Astrocyte (in vitro differentiated cells and primary cell): ENCODE data around the gene NME4. TPM values are rescaled to one million over a fixed set of nuclear protein-coding genes. Genes with fewer than 3 reads are reported as not detected.

Source experiments
- DNase-seq: peaks from one replicate; pipeline ENCODE4 v3.0.0-alpha.2; 2010; ENCODE audit warnings: low read depth
- FAIRE-seq: peaks from 2 replicates; lab custom pipeline; 2011; peaks lifted over from hg19 to GRCh38; lab: Jason Lieb, UNC
- H2AFZ ChIP-seq: 2 replicates; pipeline ENCODE4 v1.6.0; 2012; ENCODE audit warnings: low read depth, low read length, inconsistent platforms
- H3K27ac ChIP-seq: 2 replicates; pipeline ENCODE4 v1.5.1; 2011; ENCODE audit warnings: low read depth, low read length, inconsistent platforms
- H3K27me3 ChIP-seq: 2 replicates; pipeline ENCODE4 v1.6.0; 2011; ENCODE audit warnings: low read length, inconsistent platforms; ENCODE audit not compliant: insufficient read depth
- H3K36me3 ChIP-seq: 2 replicates; pipeline ENCODE4 v1.5.1; 2011; ENCODE audit warnings: low read length, inconsistent platforms; ENCODE audit not compliant: insufficient read depth
- H3K4me1 ChIP-seq: 2 replicates; pipeline ENCODE4 v1.5.1; 2011; ENCODE audit warnings: low read length, inconsistent platforms; ENCODE audit not compliant: insufficient read depth
- H3K4me2 ChIP-seq: 2 replicates; pipeline ENCODE4 v1.6.0; 2012; ENCODE audit warnings: low read length, inconsistent platforms
- H3K4me3 ChIP-seq: 2 replicates; pipeline ENCODE4 v1.5.1; 2011; ENCODE audit warnings: low read depth, mild to moderate bottlenecking, low read length, inconsistent platforms; ENCODE audit not compliant: insufficient read depth
- H3K79me2 ChIP-seq: 2 replicates; pipeline ENCODE4 v1.6.0; 2012; ENCODE audit warnings: mild to moderate bottlenecking, low read length, inconsistent platforms; ENCODE audit not compliant: insufficient read depth
- H3K9ac ChIP-seq: 2 replicates; pipeline ENCODE4 v1.6.0; 2012; ENCODE audit warnings: mild to moderate bottlenecking, low read length, inconsistent platforms
- H3K9me3 ChIP-seq: 2 replicates; pipeline ENCODE4 v1.5.1; 2012; ENCODE audit warnings: low read depth, mild to moderate bottlenecking, low read length, inconsistent platforms; ENCODE audit not compliant: insufficient read depth
- H4K20me1 ChIP-seq: 2 replicates; pipeline ENCODE4 v1.6.0; 2012; ENCODE audit warnings: low read length, inconsistent platforms; ENCODE audit not compliant: insufficient read depth
- H3K27ac Mint-ChIP-seq: one replicate; pipeline ENCODE4 v1.8.0; 2021; ENCODE audit warnings: mild to moderate bottlenecking, mixed read lengths; ENCODE audit not compliant: unreplicated experiment
- H3K27me3 Mint-ChIP-seq: one replicate; pipeline ENCODE4 v1.8.0; 2021; ENCODE audit warnings: low read depth, mixed read lengths; ENCODE audit not compliant: unreplicated experiment
- H3K36me3 Mint-ChIP-seq: one replicate; pipeline ENCODE4 v1.8.0; 2021; ENCODE audit warnings: low read depth, mixed read lengths; ENCODE audit not compliant: unreplicated experiment
- H3K4me1 Mint-ChIP-seq: one replicate; pipeline ENCODE4 v1.8.0; 2021; ENCODE audit warnings: low read depth, mixed read lengths; ENCODE audit not compliant: unreplicated experiment
- H3K4me3 Mint-ChIP-seq: one replicate; pipeline ENCODE4 v1.8.0; 2021; ENCODE audit warnings: mild to moderate bottlenecking, moderate library complexity, mixed read lengths; ENCODE audit not compliant: unreplicated experiment
- H3K9me3 Mint-ChIP-seq: one replicate; pipeline ENCODE4 v1.8.0; 2021; ENCODE audit warnings: mild to moderate bottlenecking, mixed read lengths; ENCODE audit not compliant: unreplicated experiment
- EZH2 ChIP-seq: IDR thresholded peaks from 2 replicates; pipeline ENCODE4 v1.6.1; 2012; ENCODE audit warnings: mild to moderate bottlenecking, low read length, inconsistent platforms; ENCODE audit not compliant: insufficient read depth
- total RNA-seq: library from RNA; stranded (reverse); gene quantifications from 2 replicates; pipeline ENCODE4 v1.2.1, GENCODE V29; 2021
- TF ChIP-seq, protein P1 (sequence below): IDR thresholded peaks from 2 replicates; pipeline ENCODE4 v1.5.1; 2011; ENCODE audit warnings: low read depth, mild to moderate bottlenecking, inconsistent platforms, low read length, moderate library complexity; ENCODE audit not compliant: insufficient read depth

The NME4 gene
- total RNA-seq, 1 donor from 2014 or later = 268 TPM

DNA sequence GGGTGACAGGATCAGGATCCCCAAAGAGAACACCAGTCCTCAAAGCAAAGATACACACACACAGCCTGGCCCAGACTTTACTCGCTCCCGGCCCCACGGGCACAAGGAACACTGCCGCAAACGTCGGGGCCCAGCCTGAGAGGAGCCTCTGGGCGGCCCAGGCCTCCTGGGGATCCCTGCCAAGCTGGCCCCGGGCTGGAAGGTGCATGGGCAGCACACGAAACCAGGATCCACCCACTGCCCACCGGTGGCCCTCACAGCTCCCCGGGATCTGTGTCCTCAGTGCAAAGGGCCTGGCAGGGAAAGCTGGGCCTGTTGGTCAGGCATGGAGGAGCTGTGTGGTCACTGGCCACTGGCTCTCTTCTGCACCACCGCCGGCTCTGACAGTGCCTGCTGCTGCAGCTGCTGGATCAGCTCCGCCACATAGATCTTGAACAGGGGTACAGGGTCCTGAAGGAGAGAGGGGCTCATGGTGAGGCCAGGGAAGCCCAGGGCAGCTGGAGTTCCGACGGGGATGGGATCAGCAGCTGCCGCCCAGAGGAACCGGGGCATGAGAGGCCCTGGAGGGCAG lies 29.6 kb upstream of the NME4 start:
- peaks cover 9% of the 10 kb centered on the region for H3K4me1 Mint-ChIP-seq
- H3K9me3 Mint-ChIP-seq = no peaks in the 10 kb centered on the region
- H3K27me3 Mint-ChIP-seq = no peaks in the 10 kb centered on the region
- Histone ChIP-seq H3K9ac (no peak overlapping the region), H3K27ac (no peak overlapping the region), H3K4me2 (no peak overlapping the region), H3K4me3 (no peak overlapping the region), H4K20me1 (peaks cover 11% of the 10 kb centered on the region), H3K79me2 (no peaks in the 10 kb centered on the region), H3K9me3 (no peaks in the 10 kb centered on the region), H3K36me3 (no peaks in the 10 kb centered on the region), H2AFZ (no peak overlapping the region), H3K27me3 (no peaks in the 10 kb centered on the region), H3K4me1 (peaks cover 8% of the 10 kb centered on the region)
- H3K27ac Mint-ChIP-seq = peak overlapping the region; percentile 36
- peaks cover 2% of the 10 kb centered on the region for H3K36me3 Mint-ChIP-seq
- DNase-seq (no peak), FAIRE-seq (no peak)
- TF ChIP-seq, protein P1, sequence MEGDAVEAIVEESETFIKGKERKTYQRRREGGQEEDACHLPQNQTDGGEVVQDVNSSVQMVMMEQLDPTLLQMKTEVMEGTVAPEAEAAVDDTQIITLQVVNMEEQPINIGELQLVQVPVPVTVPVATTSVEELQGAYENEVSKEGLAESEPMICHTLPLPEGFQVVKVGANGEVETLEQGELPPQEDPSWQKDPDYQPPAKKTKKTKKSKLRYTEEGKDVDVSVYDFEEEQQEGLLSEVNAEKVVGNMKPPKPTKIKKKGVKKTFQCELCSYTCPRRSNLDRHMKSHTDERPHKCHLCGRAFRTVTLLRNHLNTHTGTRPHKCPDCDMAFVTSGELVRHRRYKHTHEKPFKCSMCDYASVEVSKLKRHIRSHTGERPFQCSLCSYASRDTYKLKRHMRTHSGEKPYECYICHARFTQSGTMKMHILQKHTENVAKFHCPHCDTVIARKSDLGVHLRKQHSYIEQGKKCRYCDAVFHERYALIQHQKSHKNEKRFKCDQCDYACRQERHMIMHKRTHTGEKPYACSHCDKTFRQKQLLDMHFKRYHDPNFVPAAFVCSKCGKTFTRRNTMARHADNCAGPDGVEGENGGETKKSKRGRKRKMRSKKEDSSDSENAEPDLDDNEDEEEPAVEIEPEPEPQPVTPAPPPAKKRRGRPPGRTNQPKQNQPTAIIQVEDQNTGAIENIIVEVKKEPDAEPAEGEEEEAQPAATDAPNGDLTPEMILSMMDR = no peak
- no peak for TF ChIP-seq EZH2
- no peak overlapping the region for H3K4me3 Mint-ChIP-seq

DNA sequence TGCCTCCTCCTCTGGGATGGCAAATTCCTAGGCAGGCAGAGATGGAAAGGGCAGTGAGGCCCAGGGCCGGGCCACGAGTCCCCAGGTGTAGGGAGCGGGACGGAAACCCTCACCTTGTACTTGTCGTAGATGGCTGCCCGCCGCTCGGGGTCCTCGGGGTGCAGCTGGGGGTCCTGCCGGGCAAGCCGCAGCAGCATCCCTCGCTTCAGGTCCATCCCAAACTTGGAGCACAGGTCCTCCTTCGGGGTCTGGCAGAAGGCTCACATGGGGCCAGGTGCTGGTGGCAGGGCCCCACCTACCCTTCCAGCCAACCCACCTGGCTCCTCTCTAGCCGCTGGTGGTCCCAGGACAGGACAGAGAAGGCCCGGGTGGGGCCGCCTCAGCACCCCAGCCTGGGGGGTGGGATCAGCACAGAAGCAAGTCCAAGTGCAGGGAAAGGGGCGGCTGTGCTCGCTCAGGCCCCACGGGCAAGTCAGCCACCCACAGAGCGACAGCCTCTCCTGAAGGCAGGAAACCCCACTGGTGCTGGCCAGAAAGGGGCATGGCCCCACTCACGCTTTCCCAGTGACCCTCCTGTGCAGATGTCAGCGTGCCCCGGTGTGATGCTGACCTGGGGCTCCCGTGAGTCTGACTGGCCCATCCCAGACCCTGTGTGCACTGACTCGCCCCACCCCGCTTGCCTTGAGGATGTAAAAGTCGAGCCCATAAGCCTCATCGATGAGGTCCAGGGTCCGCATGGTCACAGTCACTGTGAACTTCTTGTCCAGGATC lies 28.4 kb upstream of the NME4 start:
- H3K4me3 ChIP-seq = no peak overlapping the region
- DNase-seq = no peak
- Mint-ChIP-seq H3K4me3 (no peak overlapping the region), H3K36me3 (peaks cover 2% of the 10 kb centered on the region), H3K27me3 (no peaks in the 10 kb centered on the region), H3K9me3 (no peaks in the 10 kb centered on the region), H3K27ac (no peak overlapping the region), H3K4me1 (peaks cover 9% of the 10 kb centered on the region)
- H3K79me2 ChIP-seq = no peaks in the 10 kb centered on the region
- no peak overlapping the region for H2AFZ ChIP-seq
- peaks cover 8% of the 10 kb centered on the region for H3K4me1 ChIP-seq
- peaks cover 11% of the 10 kb centered on the region for H4K20me1 ChIP-seq
- no peak overlapping the region for H3K4me2 ChIP-seq
- H3K27ac ChIP-seq = no peak overlapping the region
- no peaks in the 10 kb centered on the region for H3K36me3 ChIP-seq
- TF ChIP-seq, protein P1 = no peak
- no peak for TF ChIP-seq EZH2
- no peaks in the 10 kb centered on the region for H3K27me3 ChIP-seq
- FAIRE-seq = no peak
- no peaks in the 10 kb centered on the region for H3K9me3 ChIP-seq
- no peak overlapping the region for H3K9ac ChIP-seq
